ENCODE results near the gene NEAT1. TPM values are rescaled to one million over a fixed set of nuclear protein-coding genes. Genes with fewer than 3 reads are reported as not detected.

The NEAT1 gene
- total and polyA plus RNA-seq, 9 of the 15 experiments (the other 6 are each of a cell fraction or from before 2014, with no cell fraction given): 20.1 to 389 (median 62.8) TPM

DNA sequence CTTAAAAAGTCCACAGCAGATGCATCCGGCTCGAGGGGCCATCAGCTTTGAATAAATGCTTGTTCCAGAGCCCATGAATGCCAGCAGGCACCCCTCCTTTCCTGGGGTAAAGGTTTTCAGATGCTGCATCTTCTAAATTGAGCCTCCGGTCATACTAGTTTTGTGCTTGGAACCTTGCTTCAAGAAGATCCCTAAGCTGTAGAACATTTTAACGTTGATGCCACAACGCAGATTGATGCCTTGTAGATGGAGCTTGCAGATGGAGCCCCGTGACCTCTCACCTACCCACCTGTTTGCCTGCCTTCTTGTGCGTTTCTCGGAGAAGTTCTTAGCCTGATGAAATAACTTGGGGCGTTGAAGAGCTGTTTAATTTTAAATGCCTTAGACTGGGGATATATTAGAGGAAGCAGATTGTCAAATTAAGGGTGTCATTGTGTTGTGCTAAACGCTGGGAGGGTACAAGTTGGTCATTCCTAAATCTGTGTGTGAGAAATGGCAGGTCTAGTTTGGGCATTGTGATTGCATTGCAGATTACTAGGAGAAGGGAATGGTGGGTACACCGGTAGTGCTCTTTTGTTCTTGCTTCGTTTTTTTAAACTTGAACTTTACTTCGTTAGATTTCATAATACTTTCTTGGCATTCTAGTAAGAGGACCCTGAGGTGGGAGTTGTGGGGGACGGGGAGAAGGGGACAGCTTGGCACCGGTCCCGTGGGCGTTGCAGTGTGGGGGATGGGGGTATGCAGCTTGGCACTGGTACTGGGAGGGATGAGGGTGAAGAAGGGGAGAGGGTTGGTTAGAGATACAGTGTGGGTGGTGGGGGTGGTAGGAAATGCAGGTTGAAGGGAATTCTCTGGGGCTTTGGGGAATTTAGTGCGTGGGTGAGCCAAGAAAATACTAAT, 1.9 kb downstream of the NEAT1 start (continued):
- TF ChIP-seq SMAD1 (IDR thresholded peaks at IDR 0.05; ENCODE audit: low read depth, low read length, partially characterized antibody) (peak; percentile 97), ZNF224 (CRISPR knock-in tag; IDR thresholded peaks at IDR 0.05) (peak; percentile 86; the same call in 1 of the 2 replicates), OTX1 (CRISPR knock-in tag; IDR thresholded peaks at IDR 0.05) (peak; percentile 98; the same call in 1 of the 2 replicates), RAD51 (IDR thresholded peaks at IDR 0.05; ENCODE audit: borderline replicate concordance, low read depth) (no peak), CTBP1 (IDR thresholded peaks at IDR 0.05; ENCODE audit: borderline replicate concordance) (0 out of 2 replicates have a peak, but pooled peaks have one; percentile 9), YY1 (IDR thresholded peaks at IDR 0.05; ENCODE audit: borderline replicate concordance in 1 of 3, control insufficient read depth in 1 of 3, extremely low read depth in 1 of 3, insufficient read depth in 3 of 3, insufficient read length in 1 of 3, insufficient replicate concordance in 2 of 3, low read depth in 1 of 3, low read length in 2 of 3) (peak in 1 of 3 experiments; percentile 31), ETV6 (IDR thresholded peaks at IDR 0.05; ENCODE audit: borderline replicate concordance in 1 of 2, low read depth in 2 of 2, low read length in 1 of 2) (0 out of 4 replicates have a peak, but pooled peaks of 1 of the 2 experiments have one; percentile 50), ETV6 (CRISPR knock-in tag; IDR thresholded peaks at IDR 0.05; ENCODE audit: borderline replicate concordance) (0 out of 2 replicates have a peak, but pooled peaks have one; percentile 70), ZNF253 (CRISPR knock-in tag; conservative IDR thresholded peaks at IDR 0.05) (peak; percentile 3), L3MBTL2 (IDR thresholded peaks at IDR 0.05) (no peak), THRAP3 (IDR thresholded peaks at IDR 0.05; ENCODE audit: borderline replicate concordance) (peak; percentile 96), LEF1 (IDR thresholded peaks at IDR 0.05) (peak; percentile 26; the same call in 1 of the 2 replicates), CREM (IDR thresholded peaks at IDR 0.05; ENCODE audit: low read depth) (0 out of 2 replicates have a peak, but pooled peaks have one; percentile 4), SRF (CRISPR knock-in tag; IDR thresholded peaks at IDR 0.05) (0 out of 4 replicates have a peak, but pooled peaks of 1 of the 2 experiments have one; percentile 43), ZNF232 (CRISPR knock-in tag; IDR thresholded peaks at IDR 0.05) (0 out of 2 replicates have a peak, but pooled peaks have one; percentile 68), HBP1 (CRISPR knock-in tag; IDR thresholded peaks at IDR 0.05) (peak; percentile 97), ATF7 (IDR thresholded peaks at IDR 0.05) (no peak), SIN3A (IDR thresholded peaks at IDR 0.05; ENCODE audit: borderline replicate concordance in 2 of 2, control insufficient read depth in 1 of 2, low read depth in 2 of 2, low read length in 2 of 2) (peak; percentile 52 to 82), ZNF134 (CRISPR knock-in tag; conservative IDR thresholded peaks at IDR 0.05) (peak; percentile 54; the same call in 1 of the 2 replicates), HDAC1 (IDR thresholded peaks at IDR 0.05) (0 out of 4 replicates have a peak, but pooled peaks of 1 of the 2 experiments have one; percentile 52), NR2C1 (IDR thresholded peaks at IDR 0.05) (no peak), NR2C1 (tag; IDR thresholded peaks at IDR 0.05) (peak; percentile 9; the same call in 1 of the 2 replicates), PML (IDR thresholded peaks at IDR 0.05; ENCODE audit: low read length) (peak; percentile 78; the same call in 1 of the 2 replicates), ZNF263 (CRISPR knock-in tag; IDR thresholded peaks at IDR 0.05; ENCODE audit: borderline replicate concordance) (peak; percentile 56; the same call in 1 of the 2 replicates)
- TF ChIP-seq, protein P1, sequence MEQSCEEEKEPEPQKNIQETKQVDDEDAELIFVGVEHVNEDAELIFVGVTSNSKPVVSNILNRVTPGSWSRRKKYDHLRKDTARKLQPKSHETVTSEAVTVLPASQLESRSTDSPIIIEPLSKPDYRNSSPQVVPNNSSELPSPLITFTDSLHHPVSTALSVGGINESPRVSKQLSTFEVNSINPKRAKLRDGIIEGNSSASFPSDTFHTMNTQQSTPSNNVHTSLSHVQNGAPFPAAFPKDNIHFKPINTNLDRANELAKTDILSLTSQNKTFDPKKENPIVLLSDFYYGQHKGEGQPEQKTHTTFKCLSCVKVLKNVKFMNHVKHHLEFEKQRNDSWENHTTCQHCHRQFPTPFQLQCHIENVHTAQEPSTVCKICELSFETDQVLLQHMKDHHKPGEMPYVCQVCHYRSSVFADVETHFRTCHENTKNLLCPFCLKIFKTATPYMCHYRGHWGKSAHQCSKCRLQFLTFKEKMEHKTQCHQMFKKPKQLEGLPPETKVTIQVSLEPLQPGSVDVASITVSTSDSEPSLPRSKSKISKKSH (CRISPR knock-in tag; IDR thresholded peaks at IDR 0.05): 0 out of 2 replicates have a peak, but pooled peaks have one; percentile 3

All from K562 (cell line).